Progenitor cell of endocrine pancreas (in vitro differentiated cells): Measurements from ENCODE around the gene KRT3. TPM values are rescaled to one million over a fixed set of nuclear protein-coding genes. Genes with fewer than 3 reads are reported as not detected.

Experiments
- DNase-seq: peaks from one replicate; pipeline ENCODE4 v3.0.0; 2021; ENCODE audit warnings: low spot score; ENCODE audit not compliant: unreplicated experiment
- H3K27ac Mint-ChIP-seq: 2 replicates; pipeline ENCODE4 v1.8.0; 2021; ENCODE audit warnings: mild to moderate bottlenecking, moderate library complexity, mixed read lengths
- H3K27me3 Mint-ChIP-seq: 2 replicates; pipeline ENCODE4 v1.8.0; 2021; ENCODE audit warnings: mixed read lengths
- H3K36me3 Mint-ChIP-seq: 2 replicates; pipeline ENCODE4 v1.8.0; 2022; ENCODE audit warnings: mixed read lengths; ENCODE audit not compliant: insufficient read depth
- H3K4me1 Mint-ChIP-seq: 2 replicates; pipeline ENCODE4 v1.8.0; 2021; ENCODE audit warnings: low read depth, mixed read lengths
- H3K4me3 Mint-ChIP-seq: 2 replicates; pipeline ENCODE4 v1.8.0; 2021; ENCODE audit warnings: low read depth, mild to moderate bottlenecking, moderate library complexity, mixed read lengths
- H3K9me3 Mint-ChIP-seq: 2 replicates; pipeline ENCODE4 v1.8.0; 2021; ENCODE audit warnings: low read depth, mixed read lengths
- total RNA-seq: library from RNA; stranded (reverse); gene quantifications from 2 replicates; pipeline ENCODE4 v1.2.1, GENCODE V29; 2021
- TF ChIP-seq, protein P1 (sequence below): fragments of 200-600 bp; sonication (generic); IDR thresholded peaks from one replicate; pipeline ENCODE4 v1.5.0; 2021; ENCODE audit warnings: antibody characterized with exemption, mild to moderate bottlenecking; ENCODE audit not compliant: unreplicated experiment

Gene KRT3
- total RNA-seq, 1 donor from 2014 or later, result not detected

DNA sequence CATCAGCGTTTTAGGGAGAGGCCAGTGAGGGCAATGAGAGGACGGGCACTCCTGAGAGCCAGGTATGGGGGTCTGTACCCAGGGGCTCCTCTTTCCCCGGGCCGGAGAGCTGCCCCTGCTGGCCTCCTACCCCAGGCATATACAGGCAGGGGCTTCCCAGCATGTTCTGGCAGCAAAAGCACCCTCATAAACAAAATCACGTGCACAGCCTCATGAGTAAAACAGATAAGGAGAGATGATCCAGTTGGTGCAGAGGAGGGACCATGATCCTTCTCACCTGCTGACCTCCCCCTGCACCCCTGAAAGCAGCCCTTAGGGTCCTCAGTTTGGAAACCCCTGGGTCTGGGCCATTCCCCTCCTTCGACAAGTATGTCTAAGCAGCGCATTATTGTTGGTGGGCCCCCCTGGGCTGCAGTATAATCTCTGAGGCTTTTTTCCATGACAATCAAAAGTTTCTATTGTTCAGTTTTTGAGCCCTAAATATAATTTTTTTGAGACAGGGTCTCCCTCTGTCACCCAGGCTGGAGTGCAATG is 23.0 kb upstream of the KRT3 start:
- DNase-seq, result no peak
- Mint-ChIP-seq H3K27me3 (peaks cover 27% of the 10 kb centered on the region), H3K9me3 (no peaks in the 10 kb centered on the region), H3K4me1 (peaks cover 20% of the 10 kb centered on the region), H3K4me3 (no peak overlapping the region), H3K27ac (no peak overlapping the region), H3K36me3 (no peaks in the 10 kb centered on the region)
- TF ChIP-seq, protein P1, sequence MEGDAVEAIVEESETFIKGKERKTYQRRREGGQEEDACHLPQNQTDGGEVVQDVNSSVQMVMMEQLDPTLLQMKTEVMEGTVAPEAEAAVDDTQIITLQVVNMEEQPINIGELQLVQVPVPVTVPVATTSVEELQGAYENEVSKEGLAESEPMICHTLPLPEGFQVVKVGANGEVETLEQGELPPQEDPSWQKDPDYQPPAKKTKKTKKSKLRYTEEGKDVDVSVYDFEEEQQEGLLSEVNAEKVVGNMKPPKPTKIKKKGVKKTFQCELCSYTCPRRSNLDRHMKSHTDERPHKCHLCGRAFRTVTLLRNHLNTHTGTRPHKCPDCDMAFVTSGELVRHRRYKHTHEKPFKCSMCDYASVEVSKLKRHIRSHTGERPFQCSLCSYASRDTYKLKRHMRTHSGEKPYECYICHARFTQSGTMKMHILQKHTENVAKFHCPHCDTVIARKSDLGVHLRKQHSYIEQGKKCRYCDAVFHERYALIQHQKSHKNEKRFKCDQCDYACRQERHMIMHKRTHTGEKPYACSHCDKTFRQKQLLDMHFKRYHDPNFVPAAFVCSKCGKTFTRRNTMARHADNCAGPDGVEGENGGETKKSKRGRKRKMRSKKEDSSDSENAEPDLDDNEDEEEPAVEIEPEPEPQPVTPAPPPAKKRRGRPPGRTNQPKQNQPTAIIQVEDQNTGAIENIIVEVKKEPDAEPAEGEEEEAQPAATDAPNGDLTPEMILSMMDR, result no peak

GRCh38 chr12:52818388-52818787 is 22.5 kb upstream of the KRT3 start:
- H3K4me1 Mint-ChIP-seq, result peaks cover 24% of the 10 kb centered on the region
- no peak overlapping the region for H3K27ac Mint-ChIP-seq
- H3K4me3 Mint-ChIP-seq, result no peak overlapping the region
- no peaks in the 10 kb centered on the region for H3K9me3 Mint-ChIP-seq
- H3K36me3 Mint-ChIP-seq, result no peaks in the 10 kb centered on the region
- peaks cover 27% of the 10 kb centered on the region for H3K27me3 Mint-ChIP-seq
- TF ChIP-seq, protein P1, result no peak
- no peak for DNase-seq

- no peak for DNase-seq
- TF ChIP-seq, protein P1, result no peak
- Mint-ChIP-seq H3K27ac (no peak overlapping the region), H3K27me3 (peaks cover 23% of the 10 kb centered on the region), H3K4me3 (no peak overlapping the region), H3K4me1 (peaks cover 24% of the 10 kb centered on the region), H3K36me3 (no peaks in the 10 kb centered on the region), H3K9me3 (no peaks in the 10 kb centered on the region)
Observed at GRCh38 chr12:52817699-52818238, 21.9 kb upstream of the KRT3 start.

- Mint-ChIP-seq H3K27ac (no peak overlapping the region), H3K27me3 (peaks cover 26% of the 10 kb centered on the region), H3K36me3 (no peaks in the 10 kb centered on the region), H3K4me1 (peaks cover 24% of the 10 kb centered on the region), H3K9me3 (no peaks in the 10 kb centered on the region), H3K4me3 (no peak overlapping the region)
- no peak for DNase-seq
- TF ChIP-seq, protein P1, result no peak
Observed at GRCh38 chr12:52817003-52817698, 21.2 kb upstream of the KRT3 start.

- peaks cover 24% of the 10 kb centered on the region for H3K4me1 Mint-ChIP-seq
- DNase-seq, result no peak
- H3K27ac Mint-ChIP-seq, result no peak overlapping the region
- TF ChIP-seq, protein P1, result no peak
- H3K27me3 Mint-ChIP-seq, result peaks cover 30% of the 10 kb centered on the region
- H3K9me3 Mint-ChIP-seq, result no peaks in the 10 kb centered on the region
- no peaks in the 10 kb centered on the region for H3K36me3 Mint-ChIP-seq
- no peak overlapping the region for H3K4me3 Mint-ChIP-seq
Observed at GRCh38 chr12:52815676-52816588, 20.0 kb upstream of the KRT3 start.
